ENCODE data around the gene MPO. TPM values are rescaled to one million over a fixed set of nuclear protein-coding genes. Genes with fewer than 3 reads are reported as not detected.

MPO gene
- total and polyA plus RNA-seq, 2 donors, result 5.6 to 27.3 TPM

GRCh38 chr17:58308985-58309917 is 28.5 kb upstream of the MPO start:
- no peak for DNase-seq (ENCODE audit: low read depth in 6 of 9, low spot score in 9 of 9)
- Histone ChIP-seq H3K4me3 (ENCODE audit: low read length in 2 of 2) (no peak overlapping the region), H3K4me1 (ENCODE audit: control insufficient read depth in 2 of 2, insufficient read depth in 2 of 2, low read length in 2 of 2) (peaks cover 0 to 3% of the 10 kb centered on the region in 2 donors), H3K27me3 (ENCODE audit: control insufficient read depth in 2 of 2, insufficient read depth in 1 of 2, low read length in 1 of 2) (no peaks in the 10 kb centered on the region), H3K9me3 (ENCODE audit: control insufficient read depth in 2 of 2, insufficient read depth in 1 of 2, low read length in 1 of 2) (no peaks in the 10 kb centered on the region), H3K27ac (ENCODE audit: low read depth in 1 of 2, low read length in 1 of 2) (no peak overlapping the region), H3K36me3 (ENCODE audit: control insufficient read depth in 2 of 2, insufficient read depth in 2 of 2, low read length in 1 of 2) (peaks cover 41 to 78% of the 10 kb centered on the region in 2 donors)
- 97% methylated on average over 21 of the region's 21 CpGs for WGBS

GRCh38 chr17:58308173-58308984 is 27.6 kb upstream of the MPO start:
- Histone ChIP-seq H3K9me3 (ENCODE audit: control insufficient read depth in 2 of 2, insufficient read depth in 1 of 2, low read length in 1 of 2) (no peaks in the 10 kb centered on the region), H3K27me3 (ENCODE audit: control insufficient read depth in 2 of 2, insufficient read depth in 1 of 2, low read length in 1 of 2) (no peaks in the 10 kb centered on the region), H3K4me1 (ENCODE audit: control insufficient read depth in 2 of 2, insufficient read depth in 2 of 2, low read length in 2 of 2) (peaks cover 0 to 3% of the 10 kb centered on the region in 2 donors), H3K27ac (ENCODE audit: low read depth in 1 of 2, low read length in 1 of 2) (no peak overlapping the region), H3K4me3 (ENCODE audit: low read length in 2 of 2) (no peak overlapping the region), H3K36me3 (ENCODE audit: control insufficient read depth in 2 of 2, insufficient read depth in 2 of 2, low read length in 1 of 2) (peaks cover 46 to 78% of the 10 kb centered on the region in 2 donors)
- no peak for DNase-seq (ENCODE audit: low read depth in 6 of 9, low spot score in 9 of 9)
- 96% methylated on average over 32 of the region's 32 CpGs for WGBS

DNA sequence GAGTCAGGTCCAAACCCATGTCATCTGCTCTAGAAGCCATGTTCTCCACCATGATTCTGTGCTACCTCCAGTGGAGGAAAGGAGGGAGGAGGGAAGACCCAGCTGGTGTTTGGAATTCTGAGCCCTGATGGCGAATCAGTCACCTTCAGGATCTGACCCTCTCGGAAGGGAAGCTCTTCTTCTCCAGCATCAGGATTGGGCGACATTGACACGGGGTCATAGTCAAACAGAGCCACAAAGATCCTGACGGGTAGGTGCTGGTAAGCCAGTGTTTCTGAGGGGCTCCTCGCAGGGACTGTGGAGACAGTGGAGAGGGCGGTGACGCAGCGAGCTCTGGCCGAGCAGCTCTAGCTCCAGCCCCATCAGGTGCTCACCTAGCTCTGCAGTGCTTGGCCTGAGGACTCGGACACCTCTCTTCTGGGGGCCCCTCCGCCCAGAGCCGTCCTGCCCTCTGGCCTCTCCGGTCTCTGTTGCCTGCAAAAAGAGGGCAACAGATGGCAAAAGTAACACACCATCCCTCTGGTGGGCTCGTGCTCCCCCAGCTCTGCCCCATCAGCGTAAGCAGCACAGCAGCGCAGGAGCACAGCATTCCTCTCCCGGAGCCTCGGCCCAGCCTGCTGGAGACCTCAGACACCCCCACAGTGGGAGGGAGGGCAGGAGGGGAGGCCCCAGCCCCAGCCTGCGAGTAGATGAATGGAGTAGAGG is 26.9 kb upstream of the MPO start:
- WGBS, result 97% methylated on average over 20 of the region's 20 CpGs
- Histone ChIP-seq H3K4me3 (ENCODE audit: low read length in 2 of 2) (no peak overlapping the region), H3K4me1 (ENCODE audit: control insufficient read depth in 2 of 2, insufficient read depth in 2 of 2, low read length in 2 of 2) (peaks cover 0 to 3% of the 10 kb centered on the region in 2 donors), H3K9me3 (ENCODE audit: control insufficient read depth in 2 of 2, insufficient read depth in 1 of 2, low read length in 1 of 2) (no peaks in the 10 kb centered on the region), H3K27me3 (ENCODE audit: control insufficient read depth in 2 of 2, insufficient read depth in 1 of 2, low read length in 1 of 2) (no peaks in the 10 kb centered on the region), H3K27ac (ENCODE audit: low read depth in 1 of 2, low read length in 1 of 2) (no peak overlapping the region), H3K36me3 (ENCODE audit: control insufficient read depth in 2 of 2, insufficient read depth in 2 of 2, low read length in 1 of 2) (peaks cover 49 to 82% of the 10 kb centered on the region in 2 donors)
- DNase-seq (ENCODE audit: low read depth in 6 of 9, low spot score in 9 of 9), result no peak

DNA sequence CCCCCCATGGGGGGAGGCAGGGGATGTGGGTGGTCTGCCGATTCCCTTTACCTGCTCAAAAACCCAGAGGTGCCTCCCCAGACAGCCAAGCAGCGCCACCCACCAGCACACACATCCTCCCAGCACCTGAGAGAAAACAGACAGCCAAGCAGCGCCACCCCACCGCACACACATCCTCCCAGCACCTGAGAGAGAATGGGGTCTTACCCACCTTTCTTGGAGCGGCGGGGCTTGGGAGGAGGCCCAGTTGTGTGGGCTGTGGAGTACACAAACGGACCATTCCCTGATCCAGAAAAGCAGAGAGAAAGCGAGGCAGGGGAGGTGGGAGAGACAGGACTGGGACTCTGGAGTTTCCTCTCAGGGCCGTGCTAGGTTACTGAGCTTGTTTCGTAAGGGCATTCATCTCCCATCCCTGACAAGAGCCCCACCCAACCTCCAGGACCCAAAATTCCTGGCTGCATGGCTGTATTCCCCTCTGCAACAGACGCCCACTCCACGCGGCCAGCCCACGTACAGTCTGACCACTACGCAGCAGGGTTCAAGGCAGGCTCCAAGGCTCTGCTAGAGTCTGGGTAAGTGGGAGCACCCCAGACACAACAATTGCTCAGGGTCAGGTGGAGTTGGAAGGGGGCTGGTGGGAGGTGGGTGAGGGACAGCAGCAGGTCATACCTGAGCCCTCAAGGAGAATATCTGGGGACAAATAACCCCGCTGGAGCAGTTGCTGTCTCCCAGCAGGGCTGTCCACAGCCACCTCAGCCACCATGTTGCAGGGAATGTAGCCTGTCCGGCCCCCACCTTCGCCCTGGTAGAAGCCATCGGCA is 25.6 kb upstream of the MPO start:
- no peak for DNase-seq (ENCODE audit: low read depth in 6 of 9, low spot score in 9 of 9)

GRCh38 chr17:58305626-58306025 is 24.9 kb upstream of the MPO start:
- H3K4me1 ChIP-seq (ENCODE audit: control insufficient read depth in 2 of 2, insufficient read depth in 2 of 2, low read length in 2 of 2), result peaks cover 0 to 3% of the 10 kb centered on the region in 2 donors
- 97% methylated on average over 8 of the region's 8 CpGs for whole genome bisulfite sequencing
- H3K27ac ChIP-seq (ENCODE audit: low read depth in 1 of 2, low read length in 1 of 2), result no peak overlapping the region
- no peak for DNase-seq (ENCODE audit: low read depth in 6 of 9, low spot score in 9 of 9)
- peaks cover 41 to 73% of the 10 kb centered on the region in 2 donors for H3K36me3 ChIP-seq (ENCODE audit: control insufficient read depth in 2 of 2, insufficient read depth in 2 of 2, low read length in 1 of 2)
- H3K27me3 ChIP-seq (ENCODE audit: control insufficient read depth in 2 of 2, insufficient read depth in 1 of 2, low read length in 1 of 2), result no peaks in the 10 kb centered on the region
- H3K4me3 ChIP-seq (ENCODE audit: low read length in 2 of 2), result no peak overlapping the region
- H3K9me3 ChIP-seq (ENCODE audit: control insufficient read depth in 2 of 2, insufficient read depth in 1 of 2, low read length in 1 of 2), result no peaks in the 10 kb centered on the region

More for the DNA sequence above, 25.6 kb upstream of the MPO start:
- Histone ChIP-seq H3K4me1 (ENCODE audit: control insufficient read depth in 2 of 2, insufficient read depth in 2 of 2, low read length in 2 of 2) (peaks cover 0 to 3% of the 10 kb centered on the region in 2 donors), H3K9me3 (ENCODE audit: control insufficient read depth in 2 of 2, insufficient read depth in 1 of 2, low read length in 1 of 2) (no peaks in the 10 kb centered on the region), H3K27me3 (ENCODE audit: control insufficient read depth in 2 of 2, insufficient read depth in 1 of 2, low read length in 1 of 2) (no peaks in the 10 kb centered on the region), H3K4me3 (ENCODE audit: low read length in 2 of 2) (no peak overlapping the region), H3K36me3 (ENCODE audit: control insufficient read depth in 2 of 2, insufficient read depth in 2 of 2, low read length in 1 of 2) (peaks cover 45 to 81% of the 10 kb centered on the region in 2 donors), H3K27ac (ENCODE audit: low read depth in 1 of 2, low read length in 1 of 2) (no peak overlapping the region)
- WGBS, result 99% methylated on average over 19 of the region's 19 CpGs

DNA sequence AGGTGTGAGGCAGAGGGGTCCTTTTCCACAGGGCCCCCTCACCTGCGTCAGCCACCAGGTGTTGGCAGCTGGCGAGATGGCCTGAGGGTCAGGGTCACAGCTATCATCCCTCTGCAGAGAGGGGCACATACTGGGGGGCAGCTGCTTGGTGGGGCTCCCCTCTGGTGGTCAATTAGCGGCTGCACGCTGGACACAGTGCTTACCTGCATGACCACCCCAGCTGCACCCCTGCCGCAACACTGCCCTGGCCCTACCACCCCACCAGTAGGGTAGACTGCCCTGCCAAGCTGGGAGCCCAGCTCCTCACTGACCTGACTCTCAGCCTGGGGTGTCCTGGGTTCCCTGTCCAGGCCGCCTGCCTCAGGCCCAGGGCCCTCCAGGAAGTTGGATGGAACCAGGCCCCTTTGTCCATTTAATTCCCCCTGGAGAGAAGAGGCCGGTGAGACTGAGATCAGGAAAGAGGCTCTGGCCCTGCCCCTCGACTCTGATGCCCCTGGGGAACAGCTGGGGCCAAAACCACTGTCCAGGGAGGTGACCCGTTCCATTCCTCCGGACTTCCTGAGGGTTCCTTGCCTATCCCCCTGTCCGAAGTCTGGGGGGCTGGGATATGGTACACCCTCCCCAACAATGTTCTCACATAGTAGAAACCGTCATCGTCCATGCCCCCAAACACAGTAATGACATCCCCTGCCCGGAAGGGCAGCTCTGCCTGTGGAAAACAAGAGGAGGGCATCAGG is 24.2 kb upstream of the MPO start:
- H3K4me1 ChIP-seq (ENCODE audit: control insufficient read depth in 2 of 2, insufficient read depth in 2 of 2, low read length in 2 of 2), result peaks cover 0 to 3% of the 10 kb centered on the region in 2 donors
- no peaks in the 10 kb centered on the region for H3K27me3 ChIP-seq (ENCODE audit: control insufficient read depth in 2 of 2, insufficient read depth in 1 of 2, low read length in 1 of 2)
- DNase-seq (ENCODE audit: low read depth in 6 of 9, low spot score in 9 of 9), result no peak
- 96% methylated on average over 14 of the region's 14 CpGs for WGBS
- H3K36me3 ChIP-seq (ENCODE audit: control insufficient read depth in 2 of 2, insufficient read depth in 2 of 2, low read length in 1 of 2), result peaks cover 37 to 66% of the 10 kb centered on the region in 2 donors
- no peaks in the 10 kb centered on the region for H3K9me3 ChIP-seq (ENCODE audit: control insufficient read depth in 2 of 2, insufficient read depth in 1 of 2, low read length in 1 of 2)
- H3K27ac ChIP-seq (ENCODE audit: low read depth in 1 of 2, low read length in 1 of 2), result no peak overlapping the region
- no peak overlapping the region for H3K4me3 ChIP-seq (ENCODE audit: low read length in 2 of 2)

DNA sequence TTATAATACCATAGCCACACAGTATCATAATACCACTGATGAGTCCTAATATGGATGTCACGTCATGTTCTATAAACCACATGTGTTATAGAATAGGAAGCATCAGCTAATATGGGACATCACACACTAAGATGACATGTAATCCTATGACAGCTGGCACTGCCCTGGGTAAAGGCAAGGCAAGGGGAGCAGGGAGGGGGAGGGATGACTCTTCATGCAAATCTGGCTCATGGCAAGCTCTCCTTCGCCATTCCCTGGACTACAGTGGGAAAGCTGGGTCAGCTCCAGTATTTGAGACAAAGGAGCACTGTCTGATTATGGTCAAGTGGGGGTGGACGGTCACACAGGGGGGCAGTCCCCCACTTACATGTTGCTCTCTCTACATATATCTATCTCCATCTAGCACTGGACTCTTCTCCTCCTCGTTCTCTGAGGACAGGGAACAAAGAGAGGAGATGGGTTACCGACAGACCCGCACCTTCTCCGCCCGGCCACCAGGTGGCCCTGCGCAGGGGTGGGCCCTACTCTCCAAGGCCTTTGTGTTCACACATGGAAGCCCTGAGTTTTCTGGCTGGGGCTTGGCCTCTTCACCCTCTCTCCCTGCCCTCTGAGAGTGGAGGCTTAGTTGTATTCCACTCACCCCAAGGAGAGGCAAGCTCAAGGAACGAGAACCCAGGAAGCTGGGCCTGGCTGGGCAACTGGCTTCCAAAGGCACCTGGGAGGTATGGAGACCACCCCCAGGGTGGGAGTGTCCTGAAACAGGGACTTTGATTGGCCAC is 23.4 kb upstream of the MPO start:
- 66% methylated on average over 10 of the region's 10 CpGs for WGBS
- Histone ChIP-seq H3K4me1 (ENCODE audit: control insufficient read depth in 2 of 2, insufficient read depth in 2 of 2, low read length in 2 of 2) (peaks cover 0 to 3% of the 10 kb centered on the region in 2 donors), H3K27ac (ENCODE audit: low read depth in 1 of 2, low read length in 1 of 2) (no peak overlapping the region), H3K9me3 (ENCODE audit: control insufficient read depth in 2 of 2, insufficient read depth in 1 of 2, low read length in 1 of 2) (no peaks in the 10 kb centered on the region), H3K27me3 (ENCODE audit: control insufficient read depth in 2 of 2, insufficient read depth in 1 of 2, low read length in 1 of 2) (no peaks in the 10 kb centered on the region), H3K4me3 (ENCODE audit: low read length in 2 of 2) (no peak overlapping the region), H3K36me3 (ENCODE audit: control insufficient read depth in 2 of 2, insufficient read depth in 2 of 2, low read length in 1 of 2) (peaks cover 29 to 59% of the 10 kb centered on the region in 2 donors)
- peak in 7 of 9 donors; percentile 25 to 68 (median 48) for DNase-seq (ENCODE audit: low read depth in 6 of 9, low spot score in 9 of 9)

Data from thymus (tissue), 11 donors.